Endothelial cell of umbilical vein (primary cell): ENCODE measurements around the gene CCSAP.

Source experiments
- EZH2 ChIP-seq: IDR thresholded peaks from 2 replicates; pipeline ENCODE4 v1.6.1; 2012; ENCODE audit warnings: borderline replicate concordance, low read depth, mild to moderate bottlenecking, moderate library complexity, low read length, inconsistent platforms; ENCODE audit not compliant: severe bottlenecking
- POLR2A ChIP-seq: IDR thresholded peaks from 2 replicates; pipeline ENCODE4 v1.6.1; 2012; ENCODE audit warnings: low read depth, mild to moderate bottlenecking, control low read depth, low read length
- POLR2AphosphoS5 ChIP-seq: IDR thresholded peaks from 2 replicates; pipeline ENCODE4 v1.6.1; 2012; ENCODE audit warnings: low read depth, mild to moderate bottlenecking, control low read depth, low read length, moderate library complexity; ENCODE audit not compliant: insufficient read depth
- TF ChIP-seq, protein P1 (sequence below), 2 donors: IDR thresholded peaks; 1 replicate in 1 of 2; 2 replicates in 1 of 2; pipeline ENCODE4 v1.5.1; 2011; ENCODE audit warnings: low read length in 2 of 2, mild to moderate bottlenecking in 2 of 2, moderate library complexity in 2 of 2, control low read depth in 1 of 2, inconsistent platforms in 1 of 2, low read depth in 1 of 2; ENCODE audit not compliant: insufficient read depth in 1 of 2; ENCODE audit errors: extremely low read depth in 1 of 2

DNA sequence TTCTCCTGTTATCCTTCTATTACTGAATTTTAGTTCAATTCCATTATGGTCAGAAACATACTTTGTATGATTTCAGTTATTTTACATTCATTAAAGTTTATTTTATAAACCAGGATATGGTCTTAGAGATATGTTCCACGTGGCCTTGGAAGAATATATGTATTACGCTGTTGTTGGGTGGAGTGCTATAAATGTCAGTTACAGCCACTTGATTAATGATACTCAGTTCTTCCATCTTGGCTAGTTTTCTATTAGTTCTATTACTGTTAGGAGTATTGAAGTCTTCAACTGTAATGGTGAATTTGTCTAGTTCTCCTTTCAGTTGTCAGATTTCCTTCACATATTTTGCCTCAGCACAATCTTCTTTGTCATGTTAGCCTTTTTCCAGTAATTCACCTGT is 26.7 kb downstream of the CCSAP start:
- TF ChIP-seq POLR2AphosphoS5 (no peak), EZH2 (no peak), POLR2A (no peak)
- TF ChIP-seq, protein P1, sequence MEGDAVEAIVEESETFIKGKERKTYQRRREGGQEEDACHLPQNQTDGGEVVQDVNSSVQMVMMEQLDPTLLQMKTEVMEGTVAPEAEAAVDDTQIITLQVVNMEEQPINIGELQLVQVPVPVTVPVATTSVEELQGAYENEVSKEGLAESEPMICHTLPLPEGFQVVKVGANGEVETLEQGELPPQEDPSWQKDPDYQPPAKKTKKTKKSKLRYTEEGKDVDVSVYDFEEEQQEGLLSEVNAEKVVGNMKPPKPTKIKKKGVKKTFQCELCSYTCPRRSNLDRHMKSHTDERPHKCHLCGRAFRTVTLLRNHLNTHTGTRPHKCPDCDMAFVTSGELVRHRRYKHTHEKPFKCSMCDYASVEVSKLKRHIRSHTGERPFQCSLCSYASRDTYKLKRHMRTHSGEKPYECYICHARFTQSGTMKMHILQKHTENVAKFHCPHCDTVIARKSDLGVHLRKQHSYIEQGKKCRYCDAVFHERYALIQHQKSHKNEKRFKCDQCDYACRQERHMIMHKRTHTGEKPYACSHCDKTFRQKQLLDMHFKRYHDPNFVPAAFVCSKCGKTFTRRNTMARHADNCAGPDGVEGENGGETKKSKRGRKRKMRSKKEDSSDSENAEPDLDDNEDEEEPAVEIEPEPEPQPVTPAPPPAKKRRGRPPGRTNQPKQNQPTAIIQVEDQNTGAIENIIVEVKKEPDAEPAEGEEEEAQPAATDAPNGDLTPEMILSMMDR (IDR thresholded peaks at IDR 0.05; ENCODE audit: extremely low read depth in 1 of 2, insufficient read depth in 1 of 2, low read depth in 1 of 2, low read length in 2 of 2): no peak
